HEK293 (cell line): ENCODE measurements around the gene MCM3AP.

Experiments used
- CTCF ChIA-PET: fragments of 350-600 bp; formaldehyde crosslinking; extraction: SDS; loops from one replicate; lab custom pipeline; 2021; ENCODE audit warnings: antibody characterized with exemption; lab: Yijun Ruan, JAX
- POLR2A ChIA-PET: fragments of 300-600 bp; formaldehyde crosslinking; extraction: SDS; loops from one replicate; lab custom pipeline; 2020; ENCODE audit warnings: antibody characterized with exemption, inconsistent platforms; lab: Yijun Ruan, JAX
- H3K27ac ChIP-seq: fragments of 200-500 bp; sonication (Bioruptor generic); 2 replicates; pipeline ENCODE4 v1.5.1; 2014; ENCODE audit warnings: low read depth, low read length, control low read depth, inconsistent platforms; ENCODE audit errors: extremely low read depth
- H3K36me3 ChIP-seq, 2 experiments: fragments of 200-500 bp in 1 of 2; sonication (Bioruptor generic) in 1 of 2; 1 replicate in 1 of 2; 2 replicates in 1 of 2; pipeline ENCODE4 v1.5.1; 2014 to 2017; ENCODE audit warnings: inconsistent platforms in 2 of 2, low read length in 2 of 2; ENCODE audit not compliant: control insufficient read depth in 2 of 2, insufficient read depth in 1 of 2
- H3K4me1 ChIP-seq: fragments of 200-500 bp; sonication (Bioruptor generic); 2 replicates; pipeline ENCODE4 v1.5.1; 2014; ENCODE audit warnings: mild to moderate bottlenecking, low read length, inconsistent platforms; ENCODE audit not compliant: control insufficient read depth, insufficient read depth
- H3K4me3 ChIP-seq: 2 replicates; pipeline ENCODE4 v1.5.1; 2011; ENCODE audit warnings: low read depth, mild to moderate bottlenecking, control low read depth, low read length, moderate library complexity
- H3K9me3 ChIP-seq: fragments of 200-500 bp; sonication (Bioruptor generic); 2 replicates; pipeline ENCODE4 v1.5.1; 2014; ENCODE audit warnings: low read depth, low read length, inconsistent platforms; ENCODE audit not compliant: control insufficient read depth, insufficient read depth
- PRDM1 ChIP-seq: fragments of 450-650 bp; formaldehyde crosslinking; IDR thresholded peaks from 2 replicates; pipeline ENCODE4; 2016; ENCODE audit warnings: missing biosample characterization, missing genetic modification characterization
- PRDM4 ChIP-seq: fragments of 450-650 bp; formaldehyde crosslinking; IDR thresholded peaks from 2 replicates; pipeline ENCODE4 v1.5.1; 2017; ENCODE audit warnings: missing biosample characterization, missing genetic modification characterization
- RBAK ChIP-seq: fragments of 450-650 bp; formaldehyde crosslinking; IDR thresholded peaks from 2 replicates; pipeline ENCODE4 v1.5.1; 2016; ENCODE audit warnings: missing biosample characterization, missing genetic modification characterization
- TCF7L2 ChIP-seq: IDR thresholded peaks from 2 replicates; pipeline ENCODE4 v1.6.1; 2011; ENCODE audit warnings: low read depth, mild to moderate bottlenecking, inconsistent platforms, low read length, moderate library complexity, borderline replicate concordance
- ZNF121 ChIP-seq: fragments of 450-650 bp; formaldehyde crosslinking; IDR thresholded peaks from 2 replicates; pipeline ENCODE4 v1.5.1; 2016; ENCODE audit warnings: missing biosample characterization, missing genetic modification characterization
- ZNF138 ChIP-seq: fragments of 450-650 bp; formaldehyde crosslinking; IDR thresholded peaks from 2 replicates; pipeline ENCODE4 v1.5.1; 2016; ENCODE audit warnings: missing biosample characterization, missing genetic modification characterization, borderline replicate concordance
- ZNF19 ChIP-seq: fragments of 450-650 bp; formaldehyde crosslinking; IDR thresholded peaks from 2 replicates; pipeline ENCODE4; 2016; ENCODE audit warnings: missing biosample characterization, missing genetic modification characterization, low read depth
- ZNF239 ChIP-seq: fragments of 450-650 bp; formaldehyde crosslinking; IDR thresholded peaks from 2 replicates; pipeline ENCODE4 v1.5.1; 2016; ENCODE audit warnings: missing biosample characterization, missing genetic modification characterization
- ZNF266 ChIP-seq: fragments of 450-650 bp; formaldehyde crosslinking; IDR thresholded peaks from 2 replicates; pipeline ENCODE4 v1.5.1; 2016; ENCODE audit warnings: missing biosample characterization, missing genetic modification characterization, low read depth
- ZNF530 ChIP-seq: fragments of 450-650 bp; formaldehyde crosslinking; IDR thresholded peaks from 2 replicates; pipeline ENCODE4 v1.5.1; 2016; ENCODE audit warnings: low read depth, missing biosample characterization, missing genetic modification characterization

The MCM3AP gene

GRCh38 chr21:46248827-46249226 lies 36.6 kb downstream of the MCM3AP start:
- H3K36me3 ChIP-seq = peaks cover 53 to 94% of the 10 kb centered on the region in 2 experiments
- CTCF ChIA-PET = interaction anchor here (1.0 kb wide), 1 partner anchor 19 kb away, joined by 3 read pairs; no protein-coding TSS in a partner anchor

GRCh38 chr21:46248422-46248782 lies 37.0 kb downstream of the MCM3AP start:
- no peaks in the 10 kb centered on the region for H3K4me1 ChIP-seq
- TF ChIP-seq ZNF19 (tag by site-specific recombination) (no peak), RBAK (no peak)
- H3K36me3 ChIP-seq = peaks cover 52 to 94% of the 10 kb centered on the region in 2 experiments
- POLR2A ChIA-PET = no interaction called here
- no peaks in the 10 kb centered on the region for H3K9me3 ChIP-seq
- no peak overlapping the region for H3K4me3 ChIP-seq
- no peak overlapping the region for H3K27ac ChIP-seq
- CTCF ChIA-PET = no interaction called here

More at GRCh38 chr21:46248827-46249226, 36.6 kb downstream of the MCM3AP start:
- no peak overlapping the region for H3K4me3 ChIP-seq
- POLR2A ChIA-PET = no interaction called here
- no peaks in the 10 kb centered on the region for H3K9me3 ChIP-seq
- no peak for TF ChIP-seq PRDM1 (tag by site-specific recombination)
- no peaks in the 10 kb centered on the region for H3K4me1 ChIP-seq
- H3K27ac ChIP-seq = no peak overlapping the region

- ChIA-PET POLR2A (no interaction called here), CTCF (no interaction called here)
- H3K4me3 ChIP-seq = no peak overlapping the region
- no peaks in the 10 kb centered on the region for H3K4me1 ChIP-seq
- no peak for TF ChIP-seq PRDM4
- TF ChIP-seq ZNF121 (tag by site-specific recombination) = peak; percentile 95
- TF ChIP-seq ZNF138 (tag by site-specific recombination) = no peak
- no peaks in the 10 kb centered on the region for H3K9me3 ChIP-seq
- H3K27ac ChIP-seq = no peak overlapping the region
- H3K36me3 ChIP-seq = peaks cover 52 to 94% of the 10 kb centered on the region in 2 experiments
These were observed 37.6 kb downstream of the MCM3AP start for GRCh38 chr21:46247699-46248421.

GRCh38 chr21:46246345-46246744 lies 39.1 kb downstream of the MCM3AP start:
- POLR2A ChIA-PET = no interaction called here
- H3K4me3 ChIP-seq = no peak overlapping the region
- TF ChIP-seq ZNF239 (tag by site-specific recombination) (no peak), TCF7L2 (no peak), ZNF530 (tag by site-specific recombination) (no peak)
- H3K4me1 ChIP-seq = no peaks in the 10 kb centered on the region
- peaks cover 52 to 94% of the 10 kb centered on the region in 2 experiments for H3K36me3 ChIP-seq
- CTCF ChIA-PET = interaction anchor here (0.7 to 2.4 kb wide), 2 partner anchors 11 to 93 kb away, joined by 4 to 11 read pairs; no protein-coding TSS in a partner anchor
- H3K27ac ChIP-seq = peak overlapping the region; percentile 12; the same call in 1 of the 2 replicates
- H3K9me3 ChIP-seq = no peaks in the 10 kb centered on the region

- Histone ChIP-seq H3K36me3 (peaks cover 56 to 94% of the 10 kb centered on the region in 2 experiments), H3K4me1 (no peaks in the 10 kb centered on the region), H3K9me3 (no peaks in the 10 kb centered on the region), H3K27ac (no peak overlapping the region), H3K4me3 (no peak overlapping the region)
- POLR2A ChIA-PET = no interaction called here
- TF ChIP-seq ZNF121 (tag by site-specific recombination) (peak; percentile 90), ZNF266 (tag by site-specific recombination) (no peak)
- CTCF ChIA-PET = interaction anchor here (0.5 to 2.4 kb wide), 2 partner anchors 92 to 191 kb away, joined by 3 to 11 read pairs; no protein-coding TSS in a partner anchor
These were observed 40.0 kb downstream of the MCM3AP start for GRCh38 chr21:46245213-46245915.
